Daoy (cell line): ENCODE data around the gene POLR2B. TPM values are rescaled to one million over a fixed set of nuclear protein-coding genes. Genes with fewer than 3 reads are reported as not detected.
"Not testable (repeated sequence)": the region's sequence is repeated elsewhere in the genome, so short reads cannot be mapped to it uniquely, and the experiment has no call there.

Source experiments
- DNase-seq: peaks from one replicate; pipeline ENCODE4 v3.0.0-alpha.2; 2015; ENCODE audit warnings: low read depth
- total RNA-seq: library from RNA; depleted of rRNA; stranded (reverse); fragments of >200 nt; shearing (Covaris generic); gene quantifications from 2 replicates; pipeline ENCODE4 v1.2.3, GENCODE V29; 2014

The POLR2B gene
- total RNA-seq, 1 experiment from 2014 or later, result 103 TPM

GRCh38 chr4:57053508-57053907 is 74.8 kb downstream of the POLR2B start:
- peak; percentile 54 for DNase-seq

- DNase-seq, result no peak
Measured at GRCh38 chr4:57055886-57056285, 77.2 kb downstream of the POLR2B start.

GRCh38 chr4:57059890-57060716 is 81.4 kb downstream of the POLR2B start:
- no peak for DNase-seq

GRCh38 chr4:57060717-57061067 is 82.0 kb downstream of the POLR2B start:
- DNase-seq, result not testable (repeated sequence)

GRCh38 chr4:57061395-57061794 is 82.7 kb downstream of the POLR2B start:
- DNase-seq, result no peak

GRCh38 chr4:57063518-57063917 is 84.8 kb downstream of the POLR2B start:
- DNase-seq, result no peak

- no peak for DNase-seq
Measured at GRCh38 chr4:57064120-57064519, 85.4 kb downstream of the POLR2B start.

GRCh38 chr4:57064811-57065711 is 86.4 kb downstream of the POLR2B start:
- DNase-seq, result peak; percentile 83

- no peak for DNase-seq
Measured at GRCh38 chr4:57065730-57066482, 87.2 kb downstream of the POLR2B start.

- DNase-seq, result no peak
Measured at GRCh38 chr4:57068237-57068981, 89.7 kb downstream of the POLR2B start.

- no peak for DNase-seq
Measured at GRCh38 chr4:57070461-57070860, 91.8 kb downstream of the POLR2B start.

- no peak for DNase-seq
Measured at GRCh38 chr4:57071326-57071725, 92.6 kb downstream of the POLR2B start.

GRCh38 chr4:57073559-57073958 is 94.9 kb downstream of the POLR2B start:
- DNase-seq, result no peak

GRCh38 chr4:57074744-57075143 is 96.0 kb downstream of the POLR2B start:
- DNase-seq, result peak; percentile 66

- DNase-seq, result no peak
Measured at GRCh38 chr4:57075367-57075766, 96.7 kb downstream of the POLR2B start.

- no peak for DNase-seq
Measured at GRCh38 chr4:57076646-57077045, 98.0 kb downstream of the POLR2B start.

GRCh38 chr4:57077550-57078343 is 99.1 kb downstream of the POLR2B start:
- DNase-seq, result peak; percentile 54

- peak; percentile 61 for DNase-seq
Measured at GRCh38 chr4:57078685-57079521, 100.2 kb downstream of the POLR2B start.
